ENCODE data around the gene KIZ. TPM values are rescaled to one million over a fixed set of nuclear protein-coding genes. Genes with fewer than 3 reads are reported as not detected.

Gene KIZ
- total and polyA plus RNA-seq, 2 of the 4 experiments (the other 2 are of a cell fraction), result 9.9 to 14.0 TPM

DNA sequence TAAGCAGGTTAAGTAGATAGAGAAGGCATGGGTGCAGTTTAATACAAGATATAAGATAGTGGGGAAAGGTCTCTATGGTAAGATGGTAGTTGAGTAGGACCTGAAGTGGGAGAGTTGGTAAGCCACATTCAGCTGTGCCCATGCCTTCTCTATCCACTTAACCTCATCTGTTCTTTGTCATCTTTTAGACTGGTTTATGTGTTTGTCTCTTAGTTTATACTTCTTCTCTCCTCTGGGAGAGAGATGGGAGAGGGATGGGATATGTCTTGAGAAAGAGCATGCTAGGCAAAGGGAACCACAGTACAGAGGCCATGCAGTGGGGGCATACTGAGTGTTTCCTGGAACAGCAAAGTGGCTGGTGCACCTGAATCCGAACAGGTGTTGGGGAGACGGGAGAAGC is 46.7 kb downstream of the KIZ start:
- no peak overlapping the region for H3K9ac ChIP-seq (ENCODE audit: low read depth, low read length)
- H3K18ac ChIP-seq (ENCODE audit: low read depth, low read length), result no peak overlapping the region
- 100% methylated on average over 1 of the region's 2 CpGs; no CpG with 5 or more reads in 1 of the 2 experiments for WGBS, 2 experiments (ENCODE audit: extremely low coverage in 2 of 2, insufficient read length in 1 of 2)
- H2BK5ac ChIP-seq (ENCODE audit: low read depth, low read length, poor library complexity, severe bottlenecking), result no peak overlapping the region
- no peak overlapping the region for H2BK20ac ChIP-seq (ENCODE audit: low read depth, low read length)
- no peak overlapping the region for H3K4ac ChIP-seq (ENCODE audit: low read depth, low read length)
- H3K9me3 ChIP-seq (ENCODE audit: control insufficient read depth, insufficient read depth, low read length), result 0 out of 2 replicates have a peak, but pooled peaks cover under 1% of the 10 kb centered on the region
- DNase-seq (no peak), ATAC-seq (ENCODE audit: low read depth) (no peak)
- intact Hi-C loops (cut with micrococcal nuclease), result no loop called here
- H2BK15ac ChIP-seq (ENCODE audit: low read depth, low read length), result no peak overlapping the region
- no peak overlapping the region for H3K4me2 ChIP-seq (ENCODE audit: low read depth, low read length)
- CTCF ChIA-PET, result no interaction called here
- dilution Hi-C loops (cut with HindIII; ENCODE audit: low sequenced_read_pairs, unreplicated experiment), result no loop called here
- H3K27ac ChIP-seq (ENCODE audit: insufficient read depth, low read length), result no peak overlapping the region
- in situ Hi-C loops (cut with MboI; ENCODE audit: low sequenced_read_pairs), result no loop called here
- no peak overlapping the region for H3K56ac ChIP-seq (ENCODE audit: extremely low read depth, insufficient read depth, low read length)
- no peak overlapping the region for H4K8ac ChIP-seq (ENCODE audit: low read depth in 2 of 2, low read length in 2 of 2)
- no peak overlapping the region for H4K91ac ChIP-seq (ENCODE audit: insufficient read depth, low read depth, low read length)
- no peak overlapping the region for H2BK120ac ChIP-seq (ENCODE audit: low read depth, low read length)
- POLR2A ChIA-PET (ENCODE audit: unreplicated experiment), result no interaction called here
- no peak overlapping the region for H4K5ac ChIP-seq (ENCODE audit: low read depth, low read length)
- no peaks in the 10 kb centered on the region for H3K4me1 ChIP-seq (ENCODE audit: control insufficient read depth, insufficient read depth, low read length)
- no peak overlapping the region for H2AK5ac ChIP-seq (ENCODE audit: low read depth, low read length)
- no peak overlapping the region for H3K23ac ChIP-seq (ENCODE audit: low read depth, low read length)
- no peak overlapping the region for H2AK9ac ChIP-seq (replicated peaks; ENCODE audit: low read depth, low read length, poor library complexity)
- TF ChIP-seq MAFK (IDR thresholded peaks at IDR 0.05; ENCODE audit: low read depth, low read length) (no peak), SMC3 (IDR thresholded peaks at IDR 0.05; ENCODE audit: low read depth, low read length) (no peak), CHD1 (IDR thresholded peaks at IDR 0.05; ENCODE audit: low read depth, low read length) (no peak), FOS (IDR thresholded peaks at IDR 0.05; ENCODE audit: low read depth, low read length) (no peak), POLR2A (IDR thresholded peaks at IDR 0.05; ENCODE audit: low read depth, low read length) (no peak), RAD21 (IDR thresholded peaks at IDR 0.05; ENCODE audit: low read length) (no peak), MXI1 (IDR thresholded peaks at IDR 0.05; ENCODE audit: borderline replicate concordance, low read depth, low read length) (no peak), BHLHE40 (IDR thresholded peaks at IDR 0.05; ENCODE audit: low read depth, low read length) (no peak), CEBPB (IDR thresholded peaks at IDR 0.05; ENCODE audit: low read depth, low read length) (no peak), RCOR1 (IDR thresholded peaks at IDR 0.05; ENCODE audit: insufficient replicate concordance, low read length) (no peak), RFX5 (IDR thresholded peaks at IDR 0.05; ENCODE audit: low read depth, low read length) (no peak), NFE2L2 (IDR thresholded peaks at IDR 0.05; ENCODE audit: low read depth, low read length) (no peak)
- TF ChIP-seq, protein P1, sequence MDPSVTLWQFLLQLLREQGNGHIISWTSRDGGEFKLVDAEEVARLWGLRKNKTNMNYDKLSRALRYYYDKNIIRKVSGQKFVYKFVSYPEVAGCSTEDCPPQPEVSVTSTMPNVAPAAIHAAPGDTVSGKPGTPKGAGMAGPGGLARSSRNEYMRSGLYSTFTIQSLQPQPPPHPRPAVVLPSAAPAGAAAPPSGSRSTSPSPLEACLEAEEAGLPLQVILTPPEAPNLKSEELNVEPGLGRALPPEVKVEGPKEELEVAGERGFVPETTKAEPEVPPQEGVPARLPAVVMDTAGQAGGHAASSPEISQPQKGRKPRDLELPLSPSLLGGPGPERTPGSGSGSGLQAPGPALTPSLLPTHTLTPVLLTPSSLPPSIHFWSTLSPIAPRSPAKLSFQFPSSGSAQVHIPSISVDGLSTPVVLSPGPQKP (IDR thresholded peaks at IDR 0.05; ENCODE audit: borderline replicate concordance, low read depth, low read length), result no peak
- H3K9me1 ChIP-seq (ENCODE audit: insufficient read depth, low read length), result no peaks in the 10 kb centered on the region
- H4K20me1 ChIP-seq (ENCODE audit: insufficient read depth, low read length), result no peaks in the 10 kb centered on the region
- H3K14ac ChIP-seq (replicated peaks; ENCODE audit: low read depth, low read length), result no peak overlapping the region
- no peak overlapping the region for H2AFZ ChIP-seq (replicated peaks; ENCODE audit: low read length, poor library complexity)
- H3K4me3 ChIP-seq (ENCODE audit: insufficient read depth, low read depth, low read length), result no peak overlapping the region
- H3K79me1 ChIP-seq (ENCODE audit: low read depth in 1 of 2, low read length in 2 of 2), result no peaks in the 10 kb centered on the region
- H3K36me3 ChIP-seq (ENCODE audit: control insufficient read depth, insufficient read depth, low read length), result no peaks in the 10 kb centered on the region
- BruUV-seq (replicated peaks), result no TSS peak
- no peaks in the 10 kb centered on the region for H3K27me3 ChIP-seq (ENCODE audit: control insufficient read depth, insufficient read depth, low read length)

Data from IMR-90 (cell line).